ENCODE measurements around the gene EML1.

EML1 gene

DNA sequence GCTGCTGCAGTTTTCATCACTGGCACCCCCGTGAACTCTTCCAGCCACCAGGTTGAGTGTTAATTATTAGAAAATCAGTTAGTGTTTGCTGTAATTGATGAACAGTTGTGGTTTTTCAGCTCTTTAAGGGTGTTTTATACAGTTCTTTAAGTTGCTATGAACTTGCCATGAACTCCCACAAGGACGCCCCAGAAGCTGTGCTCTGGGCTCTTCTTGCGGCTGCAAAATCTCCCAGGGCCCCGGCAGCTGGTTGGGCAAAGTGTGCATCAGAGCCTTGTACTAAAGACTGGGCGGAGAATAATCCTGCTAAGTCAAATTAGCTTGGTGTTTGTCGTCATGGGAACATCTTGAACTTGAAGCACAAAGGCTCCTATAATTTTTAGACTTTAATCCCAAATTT is 82.2 kb downstream of the EML1 start:
- DNase-seq: no peak

DNA sequence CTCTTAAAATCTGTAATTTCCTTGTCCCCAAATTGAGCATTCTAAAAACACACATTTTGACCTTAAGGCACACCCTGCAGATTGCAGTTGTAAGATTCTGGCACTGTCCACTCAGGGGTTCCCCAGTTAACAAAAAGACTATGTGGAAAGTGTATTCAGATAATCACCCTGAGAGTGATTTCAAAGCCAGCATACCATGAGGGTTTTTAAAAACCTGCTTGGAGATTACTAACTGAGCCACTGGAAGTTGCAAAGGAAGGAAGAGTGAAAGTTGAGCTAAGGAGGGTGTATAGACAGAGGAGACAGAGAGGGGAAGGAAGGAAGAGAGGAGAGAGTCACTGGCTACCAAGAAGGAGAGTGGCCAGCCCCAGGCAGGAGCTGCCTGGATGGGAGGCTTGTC is 82.6 kb downstream of the EML1 start:
- no peak for DNase-seq

DNA sequence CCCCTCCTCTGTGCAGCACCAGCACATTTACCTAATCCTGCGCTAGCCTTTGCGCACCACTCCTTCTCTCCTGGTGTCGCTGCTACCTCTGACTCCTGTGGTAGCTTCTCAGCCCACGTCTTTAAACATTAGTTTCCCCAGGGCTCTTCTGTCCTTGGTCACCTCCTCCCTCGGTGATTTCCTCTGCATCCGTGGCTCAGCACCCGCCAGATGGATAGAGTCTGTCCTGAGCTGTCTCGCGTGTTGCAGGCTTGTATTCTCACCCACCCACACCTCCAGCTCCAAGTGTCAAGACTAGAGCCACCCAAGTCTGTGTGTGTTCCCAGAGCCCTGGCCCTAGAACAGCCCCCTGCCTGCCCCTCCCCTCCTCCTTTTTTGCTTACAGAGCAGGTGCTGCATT is 83.2 kb downstream of the EML1 start:
- no peak for DNase-seq

DNA sequence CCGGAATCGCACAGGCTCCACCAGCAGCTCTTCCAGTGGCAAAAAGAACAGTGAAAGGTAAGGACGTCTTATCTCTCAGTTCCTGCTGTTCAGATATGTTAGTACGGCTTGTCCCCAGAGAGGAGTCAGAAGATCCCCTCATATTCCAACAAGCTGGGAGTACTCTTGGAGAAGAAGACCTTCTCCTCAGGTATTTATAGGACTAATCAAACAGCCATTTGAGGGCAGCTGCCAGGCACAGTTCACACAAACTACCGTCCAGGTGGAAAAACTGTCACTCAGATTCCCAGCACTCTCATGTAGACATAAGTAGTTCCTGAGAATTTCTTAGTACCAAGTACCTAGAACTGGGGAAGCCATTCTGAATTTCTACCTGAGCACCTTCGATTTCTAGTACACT is 85.3 kb downstream of the EML1 start:
- DNase-seq: no peak

DNA sequence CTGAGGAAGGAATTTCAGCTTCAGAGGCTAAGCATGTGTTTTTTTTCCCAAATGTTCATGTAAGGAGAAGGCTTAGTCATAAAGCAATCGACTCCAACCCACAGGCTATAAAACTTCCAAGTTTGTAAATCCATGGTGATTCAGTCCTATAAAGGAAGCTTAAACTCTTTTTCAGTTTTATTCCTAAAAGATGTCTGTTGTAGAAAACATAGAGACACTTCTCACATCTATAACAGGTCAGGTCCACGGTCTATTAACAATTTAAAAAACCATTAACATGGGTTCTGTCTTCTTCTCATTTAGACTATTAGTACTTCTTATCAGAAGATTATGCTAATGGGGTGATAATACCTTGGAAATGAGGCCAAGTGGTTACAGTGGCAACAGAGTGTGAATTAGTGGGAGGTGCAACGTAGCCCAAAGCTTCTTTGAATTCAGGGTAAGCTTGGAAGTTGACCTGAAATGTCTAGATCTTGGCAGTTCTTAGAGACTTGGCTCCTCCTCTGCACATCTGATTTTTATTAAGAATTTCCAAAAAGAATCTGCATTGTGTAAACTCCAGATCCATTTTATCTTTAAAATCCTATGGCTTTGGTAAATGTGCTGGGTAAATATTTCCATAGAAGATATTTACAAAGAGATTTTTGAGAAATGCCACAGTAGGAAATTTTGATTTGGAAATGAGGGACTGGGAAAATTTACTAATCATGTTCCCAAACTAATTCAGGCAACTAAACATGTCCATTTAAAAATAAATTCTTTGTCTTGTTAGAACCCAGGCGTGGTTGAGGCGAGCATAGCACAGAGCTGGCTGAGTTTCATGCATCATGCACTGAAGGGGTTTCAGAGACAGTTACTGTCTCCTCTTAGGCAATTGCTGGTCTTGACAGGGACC is 86.4 kb downstream of the EML1 start:
- DNase-seq: no peak

DNA sequence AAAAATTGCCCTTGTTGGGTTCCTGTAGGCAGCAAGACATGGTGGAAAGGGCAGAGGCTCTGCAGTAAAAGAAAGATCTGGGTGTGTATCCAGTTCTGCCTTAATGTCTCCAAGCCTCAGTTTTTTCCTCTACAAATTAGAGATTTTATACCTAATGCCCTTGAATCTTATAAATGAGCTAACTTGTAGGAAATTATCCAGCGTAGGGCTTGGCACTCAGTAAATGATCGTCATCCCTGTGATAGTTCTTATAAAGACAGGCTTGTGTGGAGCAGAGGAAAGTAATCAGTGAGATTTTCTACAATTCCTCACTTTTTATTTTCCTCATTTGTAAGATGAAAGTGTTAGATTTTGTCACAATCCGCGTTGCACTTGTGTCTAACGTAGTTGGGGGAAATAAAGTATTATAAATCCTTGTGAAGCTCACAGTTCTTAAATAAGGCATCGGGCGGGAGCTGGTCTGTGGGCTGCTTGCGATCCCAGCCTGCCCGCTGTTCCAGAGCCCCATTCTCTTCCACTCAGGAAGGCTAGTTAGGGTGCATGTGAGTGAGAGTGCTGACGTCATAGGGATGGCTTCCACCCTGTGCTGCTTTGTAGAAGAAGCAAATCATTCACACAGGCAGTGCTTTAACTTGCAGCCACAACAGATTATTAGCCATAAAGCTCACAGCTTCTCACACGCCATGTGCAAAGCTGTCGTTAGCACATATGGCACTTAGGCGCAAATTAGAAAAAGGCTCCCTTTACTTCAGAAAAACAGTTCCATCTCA is 87.6 kb downstream of the EML1 start:
- DNase-seq: no peak

DNA sequence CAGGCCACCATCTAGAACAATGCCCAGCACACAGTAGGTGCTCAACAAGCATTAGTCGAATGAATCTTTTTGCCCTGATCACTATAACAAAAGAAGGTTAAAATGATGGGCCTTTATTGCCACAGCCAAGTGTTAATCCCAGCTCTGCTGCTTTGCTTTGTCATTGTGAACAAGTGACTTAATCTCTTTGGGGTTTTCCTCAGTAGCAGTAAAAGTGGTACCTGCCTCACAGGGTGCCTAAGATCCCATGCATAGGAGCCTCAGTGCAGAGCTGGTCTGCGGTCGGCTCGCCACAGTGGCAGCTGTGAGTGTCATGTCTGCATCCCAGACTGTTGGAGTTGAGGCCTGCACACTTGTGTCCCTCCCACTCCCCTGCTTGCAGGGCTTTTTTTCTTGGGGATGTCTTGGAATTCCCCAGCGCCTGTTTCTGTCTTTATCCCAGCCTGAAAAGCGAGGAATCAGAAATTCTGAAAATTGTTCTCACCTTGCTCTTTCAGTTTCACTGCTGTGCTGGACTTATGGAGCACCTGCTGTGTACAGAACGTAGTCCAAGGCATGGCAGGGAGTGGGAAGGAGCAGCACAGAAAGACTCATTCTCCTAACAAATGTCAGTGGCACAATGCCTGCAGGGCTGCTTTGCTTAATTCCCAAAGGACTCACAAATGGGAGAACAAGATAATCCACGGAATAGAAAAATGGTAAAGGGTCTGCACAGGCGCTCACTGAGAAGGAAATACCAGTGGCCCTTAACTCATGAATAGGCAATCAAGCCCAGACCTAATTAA is 90.8 kb downstream of the EML1 start:
- DNase-seq: no peak

DNA sequence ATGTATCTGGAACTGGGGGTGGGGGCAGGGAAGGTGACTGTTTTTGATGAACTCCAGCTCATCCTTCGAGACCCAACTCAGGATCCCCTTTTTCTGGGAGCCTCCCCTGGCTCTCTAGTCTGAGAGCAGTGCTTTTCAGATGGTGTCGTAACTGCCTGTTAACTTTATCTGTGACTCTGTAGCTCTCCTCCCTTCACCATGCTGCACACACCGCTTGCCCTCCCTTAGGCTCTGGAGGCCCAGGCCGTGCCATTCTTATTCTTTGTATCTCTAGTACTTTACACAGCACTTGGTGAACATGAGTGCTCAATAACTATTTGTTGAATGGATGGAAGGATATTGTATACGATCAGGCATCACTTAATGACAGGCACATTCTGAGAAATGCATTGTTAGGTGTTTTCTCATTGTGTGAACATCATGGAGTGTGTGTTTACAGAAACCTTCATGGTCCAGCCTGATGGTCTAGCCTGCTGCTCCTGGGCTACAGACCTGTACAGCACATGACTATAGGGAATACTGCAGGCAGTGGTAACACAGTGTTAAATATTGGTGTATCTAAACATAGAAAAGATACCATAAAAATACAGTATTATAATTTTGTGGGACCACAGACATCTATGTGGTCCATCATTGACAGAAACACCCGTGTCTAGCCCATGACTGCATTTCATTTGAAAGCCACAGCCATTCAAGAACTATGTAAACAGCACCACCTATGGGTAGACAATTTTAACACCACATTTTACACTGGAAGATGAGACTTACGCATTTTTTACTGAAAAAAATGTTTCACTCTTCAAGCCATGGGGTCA is 91.8 kb downstream of the EML1 start:
- no peak for DNase-seq

DNA sequence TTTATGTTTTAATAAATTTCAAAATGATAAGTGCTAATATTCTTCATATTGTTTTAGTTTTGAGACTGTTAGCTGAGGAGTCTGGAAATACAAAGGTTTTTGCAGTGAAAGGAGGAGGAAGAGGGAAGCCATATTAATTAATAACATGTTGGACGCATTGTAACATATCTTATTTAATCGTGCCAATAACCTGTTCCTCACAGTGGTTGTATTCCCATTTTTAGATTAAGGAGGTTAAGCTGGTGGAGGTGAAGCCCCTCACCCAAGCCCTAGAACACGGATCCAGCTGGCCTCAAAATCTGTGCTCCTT is 92.4 kb downstream of the EML1 start:
- no peak for DNase-seq

DNA sequence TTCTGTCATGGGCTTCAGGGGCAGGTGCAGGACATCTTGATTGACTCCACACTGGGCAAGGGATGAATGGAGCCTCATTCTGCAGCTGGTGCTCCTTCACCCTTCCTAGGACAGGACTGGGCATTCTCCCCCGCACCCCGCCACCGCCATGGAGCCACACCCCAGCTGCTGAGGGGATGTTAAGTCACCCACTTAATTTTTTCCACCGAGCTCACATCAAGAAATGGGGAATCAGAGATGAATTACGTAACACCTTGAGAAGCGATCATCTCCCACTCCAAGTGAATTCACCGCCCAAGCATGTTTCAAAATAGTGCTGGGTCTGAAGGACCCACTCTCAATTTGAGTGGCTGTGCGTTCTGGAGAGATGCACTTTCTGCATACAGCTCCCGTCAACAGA is 94.2 kb downstream of the EML1 start:
- DNase-seq: no peak

DNA sequence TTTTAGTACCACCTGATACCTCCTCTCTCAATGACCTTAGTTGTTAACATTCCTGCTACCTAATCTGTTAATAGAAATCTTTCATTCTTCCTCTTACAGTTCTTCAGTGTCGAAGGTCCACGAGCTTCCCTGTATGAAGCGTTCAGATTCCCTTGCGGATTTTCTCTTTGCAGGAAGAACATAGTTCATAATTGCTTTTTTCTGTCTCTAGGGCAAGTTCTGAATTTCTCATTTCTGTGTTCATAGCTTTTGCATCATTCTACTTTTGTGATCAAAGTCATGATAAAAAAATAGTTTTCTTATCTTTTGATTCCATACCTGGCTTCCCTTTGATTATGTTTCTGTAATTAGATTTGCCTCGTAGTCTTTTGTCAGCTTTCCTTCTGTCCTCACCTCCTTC is 94.9 kb downstream of the EML1 start:
- no peak for DNase-seq

DNA sequence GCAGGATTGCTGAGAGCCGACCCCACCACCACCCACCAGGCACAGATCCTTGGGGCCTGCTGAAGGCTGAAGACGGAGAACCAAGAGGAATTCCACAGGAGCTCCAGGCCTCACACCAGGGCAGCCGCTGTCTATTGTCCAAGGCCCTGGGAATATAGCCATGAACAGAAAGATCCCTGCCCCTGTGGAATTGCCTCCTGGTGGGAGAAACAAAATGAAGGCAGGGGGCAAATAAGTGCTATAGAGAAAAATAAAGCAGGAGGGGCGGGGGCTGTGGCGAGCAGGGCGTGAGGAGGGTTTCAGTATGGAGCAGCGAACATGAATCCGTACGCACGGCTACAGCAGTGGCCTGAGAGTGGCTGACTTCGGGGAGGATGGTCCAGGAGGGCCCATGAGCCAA is 96.1 kb downstream of the EML1 start:
- DNase-seq: no peak

DNA sequence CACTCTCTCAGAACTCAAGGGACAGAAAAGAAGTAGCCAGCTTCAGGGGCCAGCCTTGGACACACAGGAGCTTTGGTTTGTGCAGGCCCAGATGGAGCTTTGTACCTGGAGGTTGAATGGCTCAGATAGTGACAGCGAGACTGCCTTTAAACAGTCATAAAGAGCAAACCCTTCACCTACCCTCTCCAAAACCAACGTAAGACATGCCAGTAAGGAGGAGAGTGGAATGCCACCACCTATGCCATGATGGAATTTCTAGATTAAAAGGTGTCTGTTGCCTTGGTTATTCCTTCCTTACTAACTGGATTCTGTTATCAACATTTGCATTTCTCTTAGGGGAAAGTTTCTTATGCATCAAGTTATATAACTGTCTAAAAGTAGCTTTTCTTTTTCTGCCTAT is 98.1 kb downstream of the EML1 start:
- DNase-seq: no peak

DNA sequence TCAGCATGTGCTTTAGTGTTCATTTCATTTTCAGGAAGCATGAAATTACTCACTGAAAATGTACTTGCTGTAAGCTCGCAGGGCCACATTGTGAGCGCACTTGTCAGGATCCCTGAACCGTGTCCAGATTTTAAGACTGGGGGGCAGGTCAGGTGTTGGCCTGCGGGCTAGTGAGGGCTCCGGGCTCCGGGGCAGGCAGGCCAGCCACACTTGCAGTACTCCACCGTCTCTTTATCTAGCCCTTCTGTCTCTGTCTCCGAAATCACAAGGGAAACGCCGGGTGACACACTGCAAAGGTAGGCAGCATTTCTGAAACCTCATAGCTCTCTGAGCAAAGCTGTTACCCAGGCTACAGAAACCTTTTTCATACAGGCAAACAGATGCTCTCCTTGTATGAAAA is 98.7 kb downstream of the EML1 start:
- DNase-seq: no peak

DNA sequence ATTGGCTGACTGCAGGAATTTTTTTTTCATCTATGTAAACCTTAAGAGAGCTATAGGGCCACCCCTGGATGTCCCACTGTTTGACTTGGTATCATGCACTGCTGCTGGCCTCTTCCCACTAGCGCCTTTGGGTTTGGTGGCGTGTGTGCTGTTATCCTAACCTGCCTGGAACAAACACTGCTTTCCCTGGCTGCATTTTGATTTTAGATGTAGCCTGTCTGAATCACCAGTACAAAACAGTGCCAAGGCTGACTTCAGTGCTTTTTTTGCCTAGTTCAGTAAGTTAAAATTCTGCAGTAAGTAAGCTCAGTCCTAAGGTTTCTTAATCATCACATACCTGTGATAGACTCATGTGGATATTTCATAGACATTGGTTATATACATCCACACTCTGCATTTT is 99.2 kb downstream of the EML1 start:
- no peak for DNase-seq

DNA sequence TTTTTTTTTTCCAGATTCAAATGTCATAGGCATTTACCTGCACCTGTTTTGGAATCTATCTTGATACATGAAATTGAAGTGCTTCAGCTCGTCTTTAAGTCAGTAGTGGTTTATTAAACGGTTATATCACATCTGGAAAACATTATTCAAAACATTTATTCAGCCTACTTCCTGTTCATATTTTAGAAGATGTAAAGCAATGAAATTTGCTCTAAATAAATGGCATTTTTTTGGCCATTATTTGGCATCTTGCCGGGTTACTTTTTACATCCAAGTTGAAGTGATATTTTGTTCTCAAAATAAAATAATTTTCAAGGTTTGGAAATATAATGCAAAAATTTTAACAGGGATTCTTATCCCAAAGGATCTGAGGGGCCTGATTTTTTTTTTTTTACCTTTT is 103.1 kb downstream of the EML1 start:
- no peak for DNase-seq

DNA sequence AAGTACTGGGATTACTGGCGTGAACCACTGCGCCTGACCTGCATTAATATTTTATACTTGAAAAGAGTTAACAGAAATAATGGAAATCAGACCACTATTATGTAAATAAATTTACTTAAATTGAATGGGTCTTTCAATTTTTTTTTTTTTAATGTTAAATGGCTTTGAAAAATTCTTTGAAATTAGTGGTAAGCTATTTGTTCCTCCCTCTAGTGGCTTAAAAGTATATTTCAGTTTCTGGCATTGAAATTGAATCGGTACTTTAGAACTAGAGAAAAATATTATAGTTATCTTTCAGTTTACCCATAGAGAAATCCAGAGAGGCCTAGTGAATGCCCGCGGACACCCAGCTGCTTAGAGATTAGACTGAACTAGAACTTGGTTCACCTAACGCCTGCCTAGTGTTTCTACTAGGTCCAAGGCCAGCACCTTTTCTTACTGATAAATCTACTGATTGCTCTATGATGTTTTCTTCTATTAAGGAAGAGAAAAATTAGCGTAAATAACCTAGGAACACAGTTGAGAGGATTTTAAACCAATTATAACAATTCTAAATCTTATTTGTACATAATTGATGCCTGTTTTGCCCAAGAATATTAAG is 106.5 kb downstream of the EML1 start:
- DNase-seq: no peak

DNA sequence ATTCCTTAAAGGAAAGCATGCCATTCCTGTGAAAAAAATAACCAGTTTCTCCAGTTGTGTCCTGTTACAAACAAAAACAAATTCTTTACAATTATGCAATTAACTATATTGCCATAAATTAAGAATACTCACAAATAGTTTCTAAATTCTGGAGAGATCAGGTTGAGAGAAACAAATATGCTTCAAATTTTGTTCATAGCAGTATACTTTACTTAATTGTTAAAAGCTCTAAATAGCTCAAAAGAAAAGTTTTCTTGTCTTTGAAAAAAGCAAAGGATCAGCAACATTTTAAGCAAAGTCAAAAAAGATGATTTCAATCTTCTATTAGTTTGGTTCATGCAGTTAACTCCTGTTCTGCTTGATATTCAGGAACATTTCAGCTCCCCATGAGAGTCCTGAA is 109.7 kb downstream of the EML1 start:
- DNase-seq: no peak

DNA sequence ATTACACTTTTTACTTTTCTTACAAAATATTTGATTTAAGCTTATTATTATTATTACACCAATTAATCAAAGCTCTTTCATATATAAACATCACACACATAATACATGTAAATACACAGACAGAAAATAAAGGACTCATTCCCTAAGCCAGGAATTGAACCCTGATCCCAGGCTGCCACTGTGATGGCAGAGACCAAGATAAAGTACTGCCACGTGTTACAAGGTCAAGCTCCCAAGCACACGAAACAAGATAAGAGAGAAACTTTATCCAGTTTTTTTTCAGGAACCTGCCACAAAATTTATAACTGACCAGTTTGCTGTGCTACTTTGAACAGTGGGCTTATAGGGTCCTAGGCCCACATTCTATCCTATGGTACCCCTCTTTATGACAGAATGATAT is 111.3 kb downstream of the EML1 start:
- no peak for DNase-seq

DNA sequence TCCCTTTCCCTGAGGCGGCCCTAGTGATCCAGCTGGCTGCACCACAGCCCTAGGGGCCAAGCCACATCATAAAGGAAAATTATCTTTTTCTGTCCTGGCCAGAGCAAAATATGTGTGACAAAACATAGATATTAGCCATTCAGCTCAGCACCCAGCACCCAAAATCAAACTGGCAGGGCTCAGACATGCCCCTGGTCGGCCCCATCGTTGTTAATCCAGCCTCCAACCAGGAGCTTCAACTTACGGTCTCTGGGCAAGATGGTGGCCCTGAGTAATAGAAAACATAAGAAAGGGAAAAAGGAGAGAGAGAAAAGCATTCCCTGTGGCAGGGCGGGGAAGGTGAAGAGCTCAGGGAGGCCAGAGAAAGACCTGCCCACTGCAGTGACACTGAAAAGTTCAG is 111.9 kb downstream of the EML1 start:
- DNase-seq: no peak

DNA sequence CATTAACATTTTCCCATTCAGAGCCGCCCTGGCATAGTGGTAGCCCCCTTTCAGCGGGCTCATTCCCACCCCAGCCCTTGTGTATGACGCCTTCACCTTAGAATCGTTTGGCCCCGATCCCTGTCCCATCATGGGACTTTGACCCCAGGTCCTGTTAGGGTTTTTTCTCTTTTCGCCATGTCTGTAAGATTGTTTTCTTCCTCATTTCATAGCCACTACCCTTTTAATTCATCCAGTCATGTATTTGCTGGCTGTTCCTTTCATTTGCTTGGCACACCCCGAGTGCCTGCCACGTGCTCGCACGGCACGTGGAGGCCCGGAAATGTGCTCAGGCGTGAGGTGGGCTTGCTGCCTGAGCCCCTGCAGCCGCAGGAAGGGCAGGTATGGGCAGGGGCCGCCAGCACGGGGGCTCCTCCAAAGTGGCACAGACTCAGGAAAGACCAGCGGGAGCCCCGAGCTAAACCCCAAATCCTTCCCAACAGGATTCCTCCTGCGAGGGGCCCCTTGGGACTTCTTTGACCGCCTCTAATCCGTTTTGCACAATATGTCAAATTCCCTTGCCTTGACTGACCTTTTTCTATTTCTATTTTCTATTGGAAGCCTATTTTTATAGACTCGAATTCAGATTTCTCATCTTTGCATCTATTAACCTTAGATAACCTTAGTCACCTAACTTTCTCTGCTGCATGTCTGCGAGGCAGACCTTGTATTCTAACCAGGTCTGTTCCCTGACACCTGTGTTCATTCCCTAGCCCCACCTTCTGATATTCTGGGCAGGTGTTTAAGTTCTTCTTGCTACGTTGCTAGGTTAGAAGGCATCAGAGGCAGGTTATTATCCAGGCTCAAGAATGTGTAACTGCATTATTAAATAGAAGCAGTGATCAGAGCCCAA is 114.8 kb downstream of the EML1 start:
- DNase-seq: no peak

All from GOT3 (cell line).